GM18508 (cell line): ENCODE measurements around the gene NUP43.
"Not testable (repeated sequence)": the region's sequence is repeated elsewhere in the genome, so short reads cannot be mapped to it uniquely, and the experiment has no call there.

ENCODE experiments used
- ATAC-seq: cut with Tn5 transposase; IDR thresholded peaks from one replicate; pipeline ENCODE4 v1.9.1; 2021; ENCODE audit warnings: moderate number of reproducible peaks; ENCODE audit not compliant: insufficient read depth, unreplicated experiment

NUP43 gene

GRCh38 chr6:149698175-149698574, 48.2 kb downstream of the NUP43 start:
- no peak for ATAC-seq

GRCh38 chr6:149696901-149697300, 49.4 kb downstream of the NUP43 start:
- ATAC-seq, result no peak

- ATAC-seq, result no peak
These were observed 51.4 kb downstream of the NUP43 start for GRCh38 chr6:149694921-149695320.

GRCh38 chr6:149691201-149691600, 55.1 kb downstream of the NUP43 start:
- no peak for ATAC-seq

GRCh38 chr6:149686230-149686629, 60.1 kb downstream of the NUP43 start:
- ATAC-seq, result no peak

GRCh38 chr6:149683256-149683859, 63.0 kb downstream of the NUP43 start:
- ATAC-seq, result no peak

- not testable (repeated sequence) for ATAC-seq
These were observed 64.5 kb downstream of the NUP43 start for GRCh38 chr6:149681845-149682244.

- ATAC-seq, result no peak
These were observed 65.1 kb downstream of the NUP43 start for GRCh38 chr6:149681209-149681608.

- ATAC-seq, result no peak
These were observed 65.8 kb downstream of the NUP43 start for GRCh38 chr6:149680503-149680902.
